HCT116 (cell line): ENCODE data around the gene LACTBL1.

Source experiments
- CBX3 ChIP-seq: IDR thresholded peaks from 2 replicates; pipeline ENCODE4 v1.6.1; 2012; ENCODE audit warnings: low read depth
- CEBPB ChIP-seq: IDR thresholded peaks from 2 replicates; pipeline ENCODE4 v1.6.1; 2012; ENCODE audit warnings: low read depth
- EZH2 ChIP-seq: fragments of 200-600 bp; sonication (generic); IDR thresholded peaks from 2 replicates; pipeline ENCODE4 v1.6.1; 2017; ENCODE audit warnings: antibody characterized with exemption, mixed run types
- FOSL1 ChIP-seq: IDR thresholded peaks from 2 replicates; pipeline ENCODE4 v1.6.1; 2012; ENCODE audit warnings: low read depth
- POLR2A ChIP-seq: IDR thresholded peaks from 2 replicates; pipeline ENCODE4 v1.7.0; 2011; ENCODE audit warnings: borderline replicate concordance; ENCODE audit not compliant: insufficient read depth, insufficient read length; ENCODE audit errors: extremely low read depth
- POLR2AphosphoS5 ChIP-seq: IDR thresholded peaks from 2 replicates; pipeline ENCODE4 v1.6.1; 2011; ENCODE audit warnings: mild to moderate bottlenecking, low read depth, low read length, moderate library complexity
- RAD21 ChIP-seq: IDR thresholded peaks from 2 replicates; pipeline ENCODE4 v1.6.1; 2012; ENCODE audit warnings: low read depth, mild to moderate bottlenecking
- SIN3A ChIP-seq: IDR thresholded peaks from 2 replicates; pipeline ENCODE4 v1.6.1; 2012; ENCODE audit warnings: low read depth
- SP1 ChIP-seq: IDR thresholded peaks from 2 replicates; pipeline ENCODE4 v1.6.1; 2012; ENCODE audit warnings: low read depth
- SRF ChIP-seq: IDR thresholded peaks from 2 replicates; pipeline ENCODE4 v1.6.1; 2012; ENCODE audit warnings: low read depth
- ZNF274 ChIP-seq: fragments of 200-500 bp; sonication (Bioruptor generic); IDR thresholded peaks from 2 replicates; pipeline ENCODE4 v1.6.1; 2014; ENCODE audit warnings: mild to moderate bottlenecking, low read depth, low read length, inconsistent platforms
- TF ChIP-seq, protein P1 (sequence below), 3 experiments: fragments of 200-600 bp in 1 of 3; sonication (generic) in 1 of 3; IDR thresholded peaks in 2 of 3; conservative IDR thresholded peaks in 1 of 3; 2 replicates each; pipeline ENCODE4 v1.5.1; 2012 to 2017; ENCODE audit warnings: low read depth in 2 of 3, low read length in 2 of 3, antibody characterized with exemption in 1 of 3, borderline replicate concordance in 1 of 3, control low read depth in 1 of 3, mild to moderate bottlenecking in 1 of 3, mixed read lengths in 1 of 3, mixed run types in 1 of 3, moderate library complexity in 1 of 3; ENCODE audit not compliant: insufficient read depth in 1 of 3
- TF ChIP-seq, protein P2 (sequence below): IDR thresholded peaks from 2 replicates; pipeline ENCODE4 v1.6.1; 2012; ENCODE audit warnings: low read depth
- TF ChIP-seq, protein P3 (sequence below): IDR thresholded peaks from 2 replicates; pipeline ENCODE4 v1.6.1; 2012

DNA sequence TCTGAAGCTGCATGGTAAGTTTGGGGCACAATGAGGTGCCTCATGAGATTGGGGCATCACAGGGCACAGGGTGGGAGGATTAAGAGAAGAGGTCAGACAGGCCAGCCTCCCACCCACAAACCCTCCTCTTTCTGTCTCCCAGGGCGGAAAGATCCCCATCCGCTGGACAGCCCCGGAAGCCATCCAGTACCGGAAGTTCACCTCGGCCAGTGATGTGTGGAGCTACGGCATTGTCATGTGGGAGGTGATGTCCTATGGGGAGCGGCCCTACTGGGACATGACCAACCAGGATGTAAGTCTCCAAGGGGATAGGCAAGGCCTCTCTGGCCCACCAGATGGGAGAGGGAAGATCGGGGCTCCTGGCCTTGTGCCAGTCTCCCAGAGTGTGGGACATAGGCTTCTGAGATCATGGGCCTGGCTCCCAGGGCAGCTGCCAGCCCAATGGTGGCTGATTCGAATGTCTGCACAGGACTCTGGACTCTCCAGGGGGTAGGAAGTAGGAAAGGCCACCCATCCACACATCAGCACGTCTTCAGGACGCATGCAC, 63.7 kb downstream of the LACTBL1 start:
- no peak for TF ChIP-seq SP1
- TF ChIP-seq, protein P1, sequence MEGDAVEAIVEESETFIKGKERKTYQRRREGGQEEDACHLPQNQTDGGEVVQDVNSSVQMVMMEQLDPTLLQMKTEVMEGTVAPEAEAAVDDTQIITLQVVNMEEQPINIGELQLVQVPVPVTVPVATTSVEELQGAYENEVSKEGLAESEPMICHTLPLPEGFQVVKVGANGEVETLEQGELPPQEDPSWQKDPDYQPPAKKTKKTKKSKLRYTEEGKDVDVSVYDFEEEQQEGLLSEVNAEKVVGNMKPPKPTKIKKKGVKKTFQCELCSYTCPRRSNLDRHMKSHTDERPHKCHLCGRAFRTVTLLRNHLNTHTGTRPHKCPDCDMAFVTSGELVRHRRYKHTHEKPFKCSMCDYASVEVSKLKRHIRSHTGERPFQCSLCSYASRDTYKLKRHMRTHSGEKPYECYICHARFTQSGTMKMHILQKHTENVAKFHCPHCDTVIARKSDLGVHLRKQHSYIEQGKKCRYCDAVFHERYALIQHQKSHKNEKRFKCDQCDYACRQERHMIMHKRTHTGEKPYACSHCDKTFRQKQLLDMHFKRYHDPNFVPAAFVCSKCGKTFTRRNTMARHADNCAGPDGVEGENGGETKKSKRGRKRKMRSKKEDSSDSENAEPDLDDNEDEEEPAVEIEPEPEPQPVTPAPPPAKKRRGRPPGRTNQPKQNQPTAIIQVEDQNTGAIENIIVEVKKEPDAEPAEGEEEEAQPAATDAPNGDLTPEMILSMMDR (IDR thresholded peaks at IDR 0.05 in 2 of 3, conservative IDR thresholded peaks at IDR 0.05 in 1 of 3; ENCODE audit: borderline replicate concordance in 1 of 3, insufficient read depth in 1 of 3, low read depth in 2 of 3, low read length in 2 of 3) = no peak
- TF ChIP-seq, protein P2, sequence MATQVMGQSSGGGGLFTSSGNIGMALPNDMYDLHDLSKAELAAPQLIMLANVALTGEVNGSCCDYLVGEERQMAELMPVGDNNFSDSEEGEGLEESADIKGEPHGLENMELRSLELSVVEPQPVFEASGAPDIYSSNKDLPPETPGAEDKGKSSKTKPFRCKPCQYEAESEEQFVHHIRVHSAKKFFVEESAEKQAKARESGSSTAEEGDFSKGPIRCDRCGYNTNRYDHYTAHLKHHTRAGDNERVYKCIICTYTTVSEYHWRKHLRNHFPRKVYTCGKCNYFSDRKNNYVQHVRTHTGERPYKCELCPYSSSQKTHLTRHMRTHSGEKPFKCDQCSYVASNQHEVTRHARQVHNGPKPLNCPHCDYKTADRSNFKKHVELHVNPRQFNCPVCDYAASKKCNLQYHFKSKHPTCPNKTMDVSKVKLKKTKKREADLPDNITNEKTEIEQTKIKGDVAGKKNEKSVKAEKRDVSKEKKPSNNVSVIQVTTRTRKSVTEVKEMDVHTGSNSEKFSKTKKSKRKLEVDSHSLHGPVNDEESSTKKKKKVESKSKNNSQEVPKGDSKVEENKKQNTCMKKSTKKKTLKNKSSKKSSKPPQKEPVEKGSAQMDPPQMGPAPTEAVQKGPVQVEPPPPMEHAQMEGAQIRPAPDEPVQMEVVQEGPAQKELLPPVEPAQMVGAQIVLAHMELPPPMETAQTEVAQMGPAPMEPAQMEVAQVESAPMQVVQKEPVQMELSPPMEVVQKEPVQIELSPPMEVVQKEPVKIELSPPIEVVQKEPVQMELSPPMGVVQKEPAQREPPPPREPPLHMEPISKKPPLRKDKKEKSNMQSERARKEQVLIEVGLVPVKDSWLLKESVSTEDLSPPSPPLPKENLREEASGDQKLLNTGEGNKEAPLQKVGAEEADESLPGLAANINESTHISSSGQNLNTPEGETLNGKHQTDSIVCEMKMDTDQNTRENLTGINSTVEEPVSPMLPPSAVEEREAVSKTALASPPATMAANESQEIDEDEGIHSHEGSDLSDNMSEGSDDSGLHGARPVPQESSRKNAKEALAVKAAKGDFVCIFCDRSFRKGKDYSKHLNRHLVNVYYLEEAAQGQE = no peak
- no peak for TF ChIP-seq POLR2AphosphoS5
- no peak for TF ChIP-seq ZNF274
- no peak for TF ChIP-seq POLR2A
- TF ChIP-seq FOSL1 = no peak
- TF ChIP-seq, protein P3, sequence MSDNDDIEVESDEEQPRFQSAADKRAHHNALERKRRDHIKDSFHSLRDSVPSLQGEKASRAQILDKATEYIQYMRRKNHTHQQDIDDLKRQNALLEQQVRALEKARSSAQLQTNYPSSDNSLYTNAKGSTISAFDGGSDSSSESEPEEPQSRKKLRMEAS = no peak
- no peak for TF ChIP-seq EZH2
- TF ChIP-seq SIN3A = no peak
- TF ChIP-seq RAD21 = no peak
- no peak for TF ChIP-seq CEBPB
- TF ChIP-seq CBX3 = no peak
- TF ChIP-seq SRF = no peak
